Tibial nerve (tissue), 4 donors: ENCODE measurements around the gene STK17A.

Experiments
- CTCF ChIP-seq, 5 experiments: fragments of 200-600 bp in 3 of 5; fragments of 450-650 bp in 2 of 5; sonication (generic) in 3 of 5; IDR thresholded peaks; one replicate each; pipeline ENCODE4 v1.5.1; 2016 to 2019; ENCODE audit warnings: antibody characterized with exemption in 5 of 5, mild to moderate bottlenecking in 3 of 5, moderate library complexity in 2 of 5
- EP300 ChIP-seq, 2 donors: sonication (generic); formaldehyde crosslinking; IDR thresholded peaks; one replicate each; pipeline ENCODE4 v1.6.1; 2017; ENCODE audit warnings: antibody characterized with exemption in 2 of 2, mild to moderate bottlenecking in 1 of 2
- POLR2A ChIP-seq, 2 donors: fragments of 450-650 bp; IDR thresholded peaks; one replicate each; pipeline ENCODE4 v1.6.1; 2017; ENCODE audit warnings: antibody characterized with exemption in 2 of 2, mild to moderate bottlenecking in 2 of 2, moderate library complexity in 2 of 2

GRCh38 chr7:43593010-43593409 is 10.1 kb downstream of the STK17A start:
- TF ChIP-seq CTCF (IDR thresholded peaks at IDR 0.05) = no peak
- TF ChIP-seq EP300 (IDR thresholded peaks at IDR 0.05) = no peak
- no peak for TF ChIP-seq POLR2A (IDR thresholded peaks at IDR 0.05)
